ENCODE data around the gene OTOGL.
"Not testable (repeated sequence)": the region's sequence is repeated elsewhere in the genome, so short reads cannot be mapped to it uniquely, and the experiment has no call there.

OTOGL gene

GRCh38 chr12:80249581-80249980 lies 150.2 kb downstream of the OTOGL start:
- not testable (repeated sequence) for H3K4me3 ChIP-seq (ENCODE audit: insufficient read depth in 1 of 2, low read depth in 1 of 2, low read length in 2 of 2); H3K27ac ChIP-seq (ENCODE audit: low read length, poor library complexity, severe bottlenecking); H2AK5ac ChIP-seq (ENCODE audit: low read length, severe bottlenecking); H4K8ac ChIP-seq (ENCODE audit: low read length); H2BK120ac ChIP-seq (ENCODE audit: low read depth, low read length); H2BK5ac ChIP-seq (ENCODE audit: low read depth, low read length, poor library complexity, severe bottlenecking); H3K23ac ChIP-seq (ENCODE audit: low read length in 2 of 2); H2BK12ac ChIP-seq (ENCODE audit: low read length in 2 of 2); H3K27me3 ChIP-seq (ENCODE audit: control insufficient read depth in 1 of 2, insufficient read depth in 1 of 2, low read length in 2 of 2); H4K91ac ChIP-seq (ENCODE audit: low read length); H3K4me1 ChIP-seq (ENCODE audit: control insufficient read depth, insufficient read depth, low read depth, low read length); H3K14ac ChIP-seq (ENCODE audit: low read length in 2 of 2); H3K79me1 ChIP-seq (replicated peaks; ENCODE audit: low read length, poor library complexity, severe bottlenecking); H3K4me2 ChIP-seq (ENCODE audit: low read length, poor library complexity, severe bottlenecking); H3K9ac ChIP-seq (ENCODE audit: low read length); H2AFZ ChIP-seq (ENCODE audit: low read depth, low read length); H2BK15ac ChIP-seq (ENCODE audit: low read depth, poor library complexity, severe bottlenecking); H3K36me3 ChIP-seq (ENCODE audit: control insufficient read depth in 1 of 2, insufficient read depth in 2 of 2, low read depth in 1 of 2, low read length in 2 of 2); H3K18ac ChIP-seq (ENCODE audit: low read depth in 1 of 2, low read length in 2 of 2); H3K4ac ChIP-seq (ENCODE audit: low read depth in 1 of 2, low read length in 2 of 2); DNase-seq; H3K9me3 ChIP-seq (ENCODE audit: control insufficient read depth, low read length)
- 55% methylated on average over 16 of the region's 20 CpGs for WGBS

- no peak overlapping the region for H4K8ac ChIP-seq (ENCODE audit: low read length)
- no peak overlapping the region for H2AFZ ChIP-seq (ENCODE audit: low read depth, low read length)
- H2BK15ac ChIP-seq (ENCODE audit: low read depth, poor library complexity, severe bottlenecking), result no peak overlapping the region
- H3K9ac ChIP-seq (ENCODE audit: low read length), result no peak overlapping the region
- no peaks in the 10 kb centered on the region for H3K4me1 ChIP-seq (ENCODE audit: control insufficient read depth, insufficient read depth, low read depth, low read length)
- H3K79me1 ChIP-seq (replicated peaks; ENCODE audit: low read length, poor library complexity, severe bottlenecking), result no peaks in the 10 kb centered on the region
- no peak overlapping the region for H2AK5ac ChIP-seq (ENCODE audit: low read length, severe bottlenecking)
- H3K23ac ChIP-seq (ENCODE audit: low read length in 2 of 2), result no peak overlapping the region
- no peak overlapping the region for H3K14ac ChIP-seq (ENCODE audit: low read length in 2 of 2)
- no peak overlapping the region for H2BK120ac ChIP-seq (ENCODE audit: low read depth, low read length)
- no peak overlapping the region for H2BK5ac ChIP-seq (ENCODE audit: low read depth, low read length, poor library complexity, severe bottlenecking)
- H3K4me2 ChIP-seq (ENCODE audit: low read length, poor library complexity, severe bottlenecking), result no peak overlapping the region
- no peak overlapping the region for H3K4ac ChIP-seq (ENCODE audit: low read depth in 1 of 2, low read length in 2 of 2)
- no peak overlapping the region for H3K27ac ChIP-seq (ENCODE audit: low read length, poor library complexity, severe bottlenecking)
- H2BK12ac ChIP-seq (ENCODE audit: low read length in 2 of 2), result no peak overlapping the region
- H4K91ac ChIP-seq (ENCODE audit: low read length), result no peak overlapping the region
- H3K18ac ChIP-seq (ENCODE audit: low read depth in 1 of 2, low read length in 2 of 2), result no peak overlapping the region
- H3K9me3 ChIP-seq (ENCODE audit: control insufficient read depth, low read length), result no peaks in the 10 kb centered on the region
- no peak for DNase-seq
- no peaks in the 10 kb centered on the region for H3K36me3 ChIP-seq (ENCODE audit: control insufficient read depth in 1 of 2, insufficient read depth in 2 of 2, low read depth in 1 of 2, low read length in 2 of 2)
- 86% methylated on average over 2 of the region's 2 CpGs for WGBS
- H3K27me3 ChIP-seq (ENCODE audit: control insufficient read depth in 1 of 2, insufficient read depth in 1 of 2, low read length in 2 of 2), result no peaks in the 10 kb centered on the region
- no peak overlapping the region for H3K4me3 ChIP-seq (ENCODE audit: insufficient read depth in 1 of 2, low read depth in 1 of 2, low read length in 2 of 2)
These were observed 158.6 kb downstream of the OTOGL start for GRCh38 chr12:80257920-80258319.

- Histone ChIP-seq H3K4ac (ENCODE audit: low read depth in 1 of 2, low read length in 2 of 2) (no peak overlapping the region), H2BK120ac (ENCODE audit: low read depth, low read length) (no peak overlapping the region), H3K18ac (ENCODE audit: low read depth in 1 of 2, low read length in 2 of 2) (no peak overlapping the region), H3K27me3 (ENCODE audit: control insufficient read depth in 1 of 2, insufficient read depth in 1 of 2, low read length in 2 of 2) (no peaks in the 10 kb centered on the region), H3K4me2 (ENCODE audit: low read length, poor library complexity, severe bottlenecking) (no peak overlapping the region), H2AK5ac (ENCODE audit: low read length, severe bottlenecking) (no peak overlapping the region), H3K14ac (ENCODE audit: low read length in 2 of 2) (no peak overlapping the region), H2BK15ac (ENCODE audit: low read depth, poor library complexity, severe bottlenecking) (no peak overlapping the region), H4K8ac (ENCODE audit: low read length) (no peak overlapping the region), H2BK12ac (ENCODE audit: low read length in 2 of 2) (no peak overlapping the region), H2BK5ac (ENCODE audit: low read depth, low read length, poor library complexity, severe bottlenecking) (no peak overlapping the region), H3K23ac (ENCODE audit: low read length in 2 of 2) (no peak overlapping the region), H3K4me3 (ENCODE audit: insufficient read depth in 1 of 2, low read depth in 1 of 2, low read length in 2 of 2) (no peak overlapping the region), H3K36me3 (ENCODE audit: control insufficient read depth in 1 of 2, insufficient read depth in 2 of 2, low read depth in 1 of 2, low read length in 2 of 2) (no peaks in the 10 kb centered on the region), H3K9ac (ENCODE audit: low read length) (no peak overlapping the region), H3K9me3 (ENCODE audit: control insufficient read depth, low read length) (no peaks in the 10 kb centered on the region), H3K79me1 (replicated peaks; ENCODE audit: low read length, poor library complexity, severe bottlenecking) (no peaks in the 10 kb centered on the region), H4K91ac (ENCODE audit: low read length) (no peak overlapping the region), H2AFZ (ENCODE audit: low read depth, low read length) (no peak overlapping the region), H3K4me1 (ENCODE audit: control insufficient read depth, insufficient read depth, low read depth, low read length) (no peaks in the 10 kb centered on the region), H3K27ac (ENCODE audit: low read length, poor library complexity, severe bottlenecking) (no peak overlapping the region)
- 61% methylated on average over 3 of the region's 4 CpGs for WGBS
- no peak for DNase-seq
These were observed 160.9 kb downstream of the OTOGL start for GRCh38 chr12:80260269-80260668.

GRCh38 chr12:80261403-80261802 lies 162.1 kb downstream of the OTOGL start:
- 95% methylated on average over 2 of the region's 3 CpGs for WGBS
- Histone ChIP-seq H3K36me3 (ENCODE audit: control insufficient read depth in 1 of 2, insufficient read depth in 2 of 2, low read depth in 1 of 2, low read length in 2 of 2) (no peaks in the 10 kb centered on the region), H2BK15ac (ENCODE audit: low read depth, poor library complexity, severe bottlenecking) (no peak overlapping the region), H3K27ac (ENCODE audit: low read length, poor library complexity, severe bottlenecking) (no peak overlapping the region), H3K18ac (ENCODE audit: low read depth in 1 of 2, low read length in 2 of 2) (no peak overlapping the region), H3K4ac (ENCODE audit: low read depth in 1 of 2, low read length in 2 of 2) (no peak overlapping the region), H4K91ac (ENCODE audit: low read length) (no peak overlapping the region), H3K79me1 (replicated peaks; ENCODE audit: low read length, poor library complexity, severe bottlenecking) (no peaks in the 10 kb centered on the region), H3K4me1 (ENCODE audit: control insufficient read depth, insufficient read depth, low read depth, low read length) (no peaks in the 10 kb centered on the region), H3K4me2 (ENCODE audit: low read length, poor library complexity, severe bottlenecking) (no peak overlapping the region), H3K14ac (ENCODE audit: low read length in 2 of 2) (no peak overlapping the region), H3K27me3 (ENCODE audit: control insufficient read depth in 1 of 2, insufficient read depth in 1 of 2, low read length in 2 of 2) (no peaks in the 10 kb centered on the region), H3K9ac (ENCODE audit: low read length) (no peak overlapping the region), H2BK12ac (ENCODE audit: low read length in 2 of 2) (no peak overlapping the region), H2BK5ac (ENCODE audit: low read depth, low read length, poor library complexity, severe bottlenecking) (no peak overlapping the region), H4K8ac (ENCODE audit: low read length) (no peak overlapping the region), H3K23ac (ENCODE audit: low read length in 2 of 2) (no peak overlapping the region), H3K4me3 (ENCODE audit: insufficient read depth in 1 of 2, low read depth in 1 of 2, low read length in 2 of 2) (no peak overlapping the region), H3K9me3 (ENCODE audit: control insufficient read depth, low read length) (no peaks in the 10 kb centered on the region), H2BK120ac (ENCODE audit: low read depth, low read length) (no peak overlapping the region), H2AK5ac (ENCODE audit: low read length, severe bottlenecking) (no peak overlapping the region), H2AFZ (ENCODE audit: low read depth, low read length) (no peak overlapping the region)
- DNase-seq, result no peak
